ENCODE data around the gene EME2. TPM values are rescaled to one million over a fixed set of nuclear protein-coding genes. Genes with fewer than 3 reads are reported as not detected.
"Not testable (repeated sequence)": the region's sequence is repeated elsewhere in the genome, so short reads cannot be mapped to it uniquely, and the experiment has no call there.

The EME2 gene
- total RNA-seq, 4 donors from 2014 or later = 8.8 to 14.4 (median 10.1) TPM

DNA sequence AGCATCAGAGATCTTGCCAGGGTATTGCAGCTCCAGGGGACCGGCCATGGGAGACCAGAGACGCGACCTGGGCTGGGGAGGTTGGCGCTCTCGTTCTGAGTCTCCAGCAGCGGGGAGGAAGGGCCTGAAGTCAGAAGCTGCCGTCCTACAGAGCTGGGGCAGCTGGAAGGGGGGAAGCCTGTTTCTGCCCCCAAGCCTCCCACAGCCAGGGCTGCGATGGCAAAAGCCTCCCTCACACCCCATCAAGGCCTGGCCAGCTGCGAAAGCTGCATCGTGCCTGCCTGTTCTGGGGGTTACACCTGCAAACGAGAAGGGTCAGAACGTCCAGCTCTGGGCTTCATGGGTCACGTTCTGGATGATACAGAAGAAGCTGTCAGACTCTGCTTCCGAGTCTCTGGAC, 40.5 kb upstream of the EME2 start:
- no peak for DNase-seq
- Histone ChIP-seq H3K4me1 (no peaks in the 10 kb centered on the region), H3K27ac (no peak overlapping the region), H3K36me3 (peaks cover 37 to 82% (median 38%) of the 10 kb centered on the region in 3 donors), H3K9me3 (no peaks in the 10 kb centered on the region), H3K27me3 (no peaks in the 10 kb centered on the region), H3K4me3 (no peak overlapping the region)
- intact Hi-C loops (cut with DNase I) = no loop called here
- 71% methylated on average over 7 of the region's 14 CpGs; no CpG with 5 or more reads in 1 of the 2 donors for WGBS, 2 donors
- TF ChIP-seq, protein P1, sequence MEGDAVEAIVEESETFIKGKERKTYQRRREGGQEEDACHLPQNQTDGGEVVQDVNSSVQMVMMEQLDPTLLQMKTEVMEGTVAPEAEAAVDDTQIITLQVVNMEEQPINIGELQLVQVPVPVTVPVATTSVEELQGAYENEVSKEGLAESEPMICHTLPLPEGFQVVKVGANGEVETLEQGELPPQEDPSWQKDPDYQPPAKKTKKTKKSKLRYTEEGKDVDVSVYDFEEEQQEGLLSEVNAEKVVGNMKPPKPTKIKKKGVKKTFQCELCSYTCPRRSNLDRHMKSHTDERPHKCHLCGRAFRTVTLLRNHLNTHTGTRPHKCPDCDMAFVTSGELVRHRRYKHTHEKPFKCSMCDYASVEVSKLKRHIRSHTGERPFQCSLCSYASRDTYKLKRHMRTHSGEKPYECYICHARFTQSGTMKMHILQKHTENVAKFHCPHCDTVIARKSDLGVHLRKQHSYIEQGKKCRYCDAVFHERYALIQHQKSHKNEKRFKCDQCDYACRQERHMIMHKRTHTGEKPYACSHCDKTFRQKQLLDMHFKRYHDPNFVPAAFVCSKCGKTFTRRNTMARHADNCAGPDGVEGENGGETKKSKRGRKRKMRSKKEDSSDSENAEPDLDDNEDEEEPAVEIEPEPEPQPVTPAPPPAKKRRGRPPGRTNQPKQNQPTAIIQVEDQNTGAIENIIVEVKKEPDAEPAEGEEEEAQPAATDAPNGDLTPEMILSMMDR (IDR thresholded peaks at IDR 0.05) = no peak
- no peak for TF ChIP-seq POLR2A (IDR thresholded peaks at IDR 0.05)

DNA sequence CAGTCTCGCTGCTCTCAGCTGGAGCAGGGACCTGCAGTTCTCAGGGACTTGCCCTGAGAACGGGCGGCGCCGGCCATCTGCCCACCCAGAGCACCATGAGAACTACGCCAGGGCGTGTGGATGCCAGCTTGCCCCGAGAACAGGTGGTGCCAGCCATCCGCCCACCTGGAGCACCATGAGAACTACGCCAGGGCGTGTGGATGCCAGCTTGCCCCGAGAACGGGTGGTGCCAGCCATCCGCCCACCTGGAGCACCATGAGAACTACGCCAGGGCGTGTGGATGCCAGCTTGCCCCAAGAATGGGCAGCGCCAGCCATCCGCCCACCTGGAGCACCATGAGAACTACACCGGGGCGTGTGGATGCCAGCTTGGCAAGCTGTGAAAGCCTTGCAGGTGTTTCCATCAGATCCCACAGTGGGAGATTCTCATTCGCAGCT, 40.0 kb upstream of the EME2 start:
- H3K27me3 ChIP-seq; intact Hi-C loops (cut with DNase I); H3K9me3 ChIP-seq; DNase-seq; H3K27ac ChIP-seq; H3K4me3 ChIP-seq; H3K4me1 ChIP-seq: not testable (repeated sequence)
- H3K36me3 ChIP-seq = peaks cover 35 to 77% (median 37%) of the 10 kb centered on the region in 3 donors
- whole genome bisulfite sequencing, 2 donors = 63% methylated on average over 6 of the region's 21 CpGs; no CpG with 5 or more reads in 1 of the 2 donors

DNA sequence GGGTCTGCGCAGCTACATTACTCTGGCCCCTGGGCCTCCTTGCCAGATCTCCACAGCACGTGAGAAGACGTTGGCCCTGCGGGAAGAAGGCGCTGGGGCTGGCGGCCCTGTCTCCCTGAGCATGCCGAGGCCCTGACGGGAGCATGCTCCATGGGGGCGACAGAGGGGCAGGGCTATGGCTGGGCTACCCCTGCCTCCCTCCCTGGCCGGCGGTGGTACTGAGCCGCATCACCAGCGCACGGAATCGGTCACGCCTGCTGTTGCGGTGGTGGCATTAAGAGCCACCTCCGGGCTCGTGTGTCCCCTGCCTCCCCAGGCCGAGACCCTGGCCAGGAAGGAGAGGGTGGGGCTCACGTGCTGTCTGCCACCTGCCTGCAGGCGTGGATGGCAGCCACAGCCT, 38.5 kb upstream of the EME2 start:
- TF ChIP-seq POLR2A (IDR thresholded peaks at IDR 0.05) = no peak
- TF ChIP-seq, protein P1 (IDR thresholded peaks at IDR 0.05) = no peak
- no peak for DNase-seq
- H3K9me3 ChIP-seq = no peaks in the 10 kb centered on the region
- intact Hi-C loops (cut with DNase I) = no loop called here
- H3K4me1 ChIP-seq = no peaks in the 10 kb centered on the region
- H3K36me3 ChIP-seq = peaks cover 24 to 62% (median 31%) of the 10 kb centered on the region in 3 donors
- no peak overlapping the region for H3K4me3 ChIP-seq
- no peak overlapping the region for H3K27ac ChIP-seq
- no peaks in the 10 kb centered on the region for H3K27me3 ChIP-seq
- no CpG with 5 or more reads among the region's 22 CpGs for WGBS, 2 donors

DNA sequence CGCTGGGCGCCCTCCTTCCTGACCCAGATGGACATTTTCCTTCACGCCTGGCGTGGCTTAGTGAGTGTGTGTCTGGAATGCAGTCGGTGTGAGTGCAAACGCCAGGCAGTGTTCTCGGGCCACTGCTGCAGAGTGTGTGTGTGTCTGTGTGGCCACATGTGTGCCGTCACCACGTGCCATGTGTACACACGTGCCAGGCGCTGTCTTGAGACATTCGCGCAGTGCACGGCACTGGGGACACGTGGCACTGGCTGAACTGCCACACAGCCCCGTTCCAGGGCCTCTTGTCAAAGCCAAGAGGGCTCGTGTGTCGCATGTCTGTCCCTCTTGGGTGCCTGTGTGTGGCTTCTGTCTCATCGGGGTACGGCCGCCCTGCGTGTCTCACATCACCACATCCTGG, 37.8 kb upstream of the EME2 start:
- intact Hi-C loops (cut with DNase I) = no loop called here
- Histone ChIP-seq H3K9me3 (no peaks in the 10 kb centered on the region), H3K36me3 (peaks cover 19 to 55% (median 24%) of the 10 kb centered on the region in 3 donors), H3K27me3 (no peaks in the 10 kb centered on the region), H3K4me3 (no peak overlapping the region), H3K27ac (no peak overlapping the region), H3K4me1 (no peaks in the 10 kb centered on the region)
- DNase-seq = no peak
- TF ChIP-seq, protein P1 (IDR thresholded peaks at IDR 0.05) = no peak
- TF ChIP-seq POLR2A (IDR thresholded peaks at IDR 0.05) = no peak
- WGBS, 2 donors = 97 to 98% methylated on average over 11 to 12 of the region's 22 CpGs

DNA sequence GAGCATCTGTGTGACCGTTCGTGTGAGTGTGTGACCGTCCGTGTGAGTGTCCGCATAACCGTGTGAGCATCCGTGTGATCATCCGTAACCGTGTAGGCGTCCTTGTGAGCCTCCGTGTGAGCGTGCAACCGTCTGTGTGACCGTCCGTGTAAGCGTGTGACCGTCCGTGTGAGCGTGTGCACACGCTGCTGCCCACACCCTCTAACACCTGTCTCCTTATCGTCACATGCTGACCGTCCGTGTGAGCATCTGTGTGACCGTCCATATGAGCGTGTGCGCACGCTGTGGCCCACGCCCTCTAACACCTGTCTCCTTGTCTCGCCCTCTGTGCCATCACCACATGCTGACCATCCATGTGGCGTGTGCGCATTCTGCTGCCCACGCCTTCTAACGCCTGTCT, 32.4 kb upstream of the EME2 start:
- Histone ChIP-seq H3K27ac (no peak overlapping the region), H3K9me3 (no peaks in the 10 kb centered on the region), H3K36me3 (peaks cover 15 to 49% (median 17%) of the 10 kb centered on the region in 3 donors), H3K4me3 (no peak overlapping the region), H3K27me3 (no peaks in the 10 kb centered on the region), H3K4me1 (peaks cover 0 to 6% (median 0%) of the 10 kb centered on the region in 3 donors)
- WGBS, 2 donors = 95 to 98% methylated on average over 31 to 33 of the region's 33 CpGs
- TF ChIP-seq, protein P1 (IDR thresholded peaks at IDR 0.05) = no peak
- TF ChIP-seq POLR2A (IDR thresholded peaks at IDR 0.05) = no peak
- intact Hi-C loops (cut with DNase I) = no loop called here
- no peak for DNase-seq
